Stimulated activated naive B cell treated with anti-CD40 and anti-IgM and Interleukin-4, amounts not matched to agents 10 μg/mL and 1 μg/mL and 100 μg/mL, for 72 hours (primary cell): ENCODE data around the gene GLIPR2.
"Not testable (repeated sequence)": the region's sequence is repeated elsewhere in the genome, so short reads cannot be mapped to it uniquely, and the experiment has no call there.

Experiments used
- ATAC-seq, 2 donors: fragments of 150-1000 bp; cut with Tn5 transposase; replicated peaks; 2 replicates each; pipeline ENCODE4 v1.10.0; 2021; ENCODE audit warnings: moderate library complexity in 1 of 2
- DNase-seq: peaks from one replicate; pipeline ENCODE4 v3.0.0; 2021
- H3K27ac Mint-ChIP-seq: one replicate; pipeline ENCODE4 v1.8.0; 2022; ENCODE audit warnings: mild to moderate bottlenecking, mixed read lengths
- H3K27me3 Mint-ChIP-seq, 2 donors: one replicate each; pipeline ENCODE4 v1.8.0; 2022; ENCODE audit warnings: mixed read lengths in 2 of 2
- H3K36me3 Mint-ChIP-seq, 2 donors: one replicate each; pipeline ENCODE4 v1.8.0; 2022; ENCODE audit warnings: mixed read lengths in 2 of 2, mild to moderate bottlenecking in 1 of 2
- H3K4me1 Mint-ChIP-seq, 2 donors: one replicate each; pipeline ENCODE4 v1.8.0; 2022; ENCODE audit warnings: mixed read lengths in 2 of 2, mild to moderate bottlenecking in 1 of 2
- H3K4me3 Mint-ChIP-seq, 2 donors: one replicate each; pipeline ENCODE4 v1.8.0; 2022; ENCODE audit warnings: mild to moderate bottlenecking in 2 of 2, mixed read lengths in 2 of 2, moderate library complexity in 1 of 2
- H3K9me3 Mint-ChIP-seq, 2 donors: one replicate each; pipeline ENCODE4 v1.8.0; 2022; ENCODE audit warnings: mixed read lengths in 2 of 2, mild to moderate bottlenecking in 1 of 2

GLIPR2 gene

DNA sequence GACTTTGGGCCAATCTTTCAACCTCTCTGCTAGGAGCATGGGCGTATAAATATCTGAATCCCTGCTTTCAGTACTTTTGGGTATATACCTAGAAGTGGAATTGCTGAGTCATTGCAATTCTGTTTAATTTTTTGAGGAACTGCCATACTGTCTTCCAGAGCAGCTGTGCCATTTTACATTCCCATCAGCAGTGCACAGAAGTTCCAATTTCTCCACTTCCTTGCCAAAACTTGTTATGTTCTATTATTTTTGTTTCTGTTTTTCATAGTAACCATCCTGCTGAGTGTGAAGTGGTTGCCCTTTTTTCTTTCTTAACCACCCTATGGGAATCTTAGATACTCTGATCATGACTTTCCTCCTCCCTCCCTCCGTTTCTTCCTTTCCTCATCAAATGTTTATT lies 21.6 kb downstream of the GLIPR2 start:
- Mint-ChIP-seq H3K4me1 (peaks cover 25 to 26% of the 10 kb centered on the region in 2 donors), H3K36me3 (peaks cover 25 to 44% of the 10 kb centered on the region in 2 donors)

DNA sequence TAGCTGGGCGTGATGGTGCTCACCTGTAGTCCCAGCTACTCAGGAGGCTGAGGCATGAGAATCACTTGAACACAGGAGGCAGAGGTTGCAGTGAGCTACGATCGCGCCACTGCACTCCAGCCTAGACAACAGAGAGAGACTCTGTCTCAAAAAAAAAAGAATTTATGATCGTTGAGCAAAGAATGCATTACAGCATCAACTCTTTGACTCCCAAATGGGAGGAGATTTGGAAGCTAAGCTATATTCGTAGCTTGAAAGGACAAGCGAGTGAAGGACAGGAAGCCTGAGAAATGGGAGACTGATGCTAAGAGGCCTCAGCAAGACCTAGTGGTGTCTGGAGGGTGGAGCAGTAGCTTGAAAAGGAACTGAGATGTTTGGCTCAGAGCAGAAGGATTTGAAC lies 22.4 kb downstream of the GLIPR2 start:
- H3K36me3 Mint-ChIP-seq, result peaks cover 21 to 39% of the 10 kb centered on the region in 2 donors
- ATAC-seq (no peak), DNase-seq (no peak)
- H3K4me1 Mint-ChIP-seq, result peaks cover 18% of the 10 kb centered on the region in 2 donors
- no peak overlapping the region for H3K4me3 Mint-ChIP-seq
- H3K27me3 Mint-ChIP-seq, result no peaks in the 10 kb centered on the region
- H3K9me3 Mint-ChIP-seq, result peaks cover 0 to 3% of the 10 kb centered on the region in 2 donors
- no peak overlapping the region for H3K27ac Mint-ChIP-seq

More for the DNA sequence above, 21.6 kb downstream of the GLIPR2 start:
- Mint-ChIP-seq H3K27me3 (no peaks in the 10 kb centered on the region), H3K27ac (no peak overlapping the region), H3K9me3 (peaks cover 0 to 3% of the 10 kb centered on the region in 2 donors), H3K4me3 (no peak overlapping the region)
- DNase-seq (no peak), ATAC-seq (no peak)

DNA sequence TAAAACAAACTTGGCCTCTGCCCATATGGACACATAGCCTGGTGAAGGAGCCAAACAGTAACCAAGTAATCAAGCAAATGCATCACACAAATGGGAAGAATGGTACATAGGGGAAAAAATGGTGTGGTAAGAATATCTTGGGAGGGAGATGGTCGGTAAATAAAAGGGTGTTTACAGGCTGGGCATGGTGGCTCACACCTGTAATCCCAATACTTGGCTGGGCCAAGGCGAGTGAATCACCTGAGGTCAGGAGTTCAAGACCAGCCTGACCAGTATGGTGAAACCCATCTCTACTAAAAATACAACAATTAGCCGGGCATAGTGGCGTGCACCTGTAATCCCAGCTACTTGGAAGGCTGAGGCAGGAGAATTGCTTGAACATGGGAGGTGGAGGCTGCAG lies 23.0 kb downstream of the GLIPR2 start:
- not testable (repeated sequence) for DNase-seq, H3K27ac Mint-ChIP-seq, H3K9me3 Mint-ChIP-seq, H3K27me3 Mint-ChIP-seq, ATAC-seq, H3K4me3 Mint-ChIP-seq
- peaks cover 12% of the 10 kb centered on the region in 2 donors for H3K4me1 Mint-ChIP-seq
- H3K36me3 Mint-ChIP-seq, result peaks cover 19 to 36% of the 10 kb centered on the region in 2 donors

DNA sequence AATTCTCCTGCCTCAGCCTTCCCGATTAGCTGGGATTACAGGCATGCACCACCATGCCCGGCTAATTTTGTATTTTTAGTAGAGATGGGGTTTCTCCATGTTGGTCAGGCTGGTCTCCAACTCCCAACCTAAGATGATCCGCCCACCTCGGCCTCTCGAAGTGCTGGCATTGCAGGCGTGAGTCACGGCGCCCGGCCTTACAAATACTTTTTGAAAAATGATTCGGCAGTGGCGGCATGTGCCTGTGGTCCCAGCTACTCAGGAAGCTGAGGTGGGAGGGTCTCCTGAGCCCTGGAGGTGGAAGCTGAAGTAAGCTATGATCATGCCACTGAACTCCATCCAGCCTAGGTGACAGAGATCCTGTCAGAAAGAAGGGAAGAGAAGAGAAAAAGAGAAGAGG lies 23.6 kb downstream of the GLIPR2 start:
- H3K4me1 Mint-ChIP-seq, H3K9me3 Mint-ChIP-seq, H3K27ac Mint-ChIP-seq, H3K4me3 Mint-ChIP-seq, H3K27me3 Mint-ChIP-seq, DNase-seq, ATAC-seq: not testable (repeated sequence)
- H3K36me3 Mint-ChIP-seq, result peaks cover 19 to 32% of the 10 kb centered on the region in 2 donors

DNA sequence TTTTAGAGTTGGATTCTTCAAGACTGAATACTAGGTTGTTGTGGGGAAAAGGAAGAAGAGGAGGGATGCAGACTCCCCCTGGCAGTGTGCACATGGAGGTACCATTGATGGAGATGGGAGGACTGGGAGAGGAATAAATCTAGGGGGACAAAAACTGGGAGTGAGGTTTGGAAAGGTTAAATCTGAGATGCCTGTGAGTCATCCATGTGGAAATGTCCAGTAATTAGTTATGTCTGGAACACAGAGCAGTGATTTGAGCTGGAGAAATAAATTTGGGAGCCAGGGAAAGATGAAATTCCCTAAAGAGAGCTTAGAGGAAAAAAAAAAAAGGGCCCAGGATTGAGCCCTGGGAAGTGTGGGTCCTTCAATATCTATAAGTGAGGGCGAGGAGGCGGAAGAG lies 24.7 kb downstream of the GLIPR2 start:
- peaks cover 0 to 3% of the 10 kb centered on the region in 2 donors for H3K9me3 Mint-ChIP-seq
- H3K36me3 Mint-ChIP-seq, result peaks cover 19 to 32% of the 10 kb centered on the region in 2 donors
- H3K4me3 Mint-ChIP-seq, result no peak overlapping the region
- H3K27ac Mint-ChIP-seq, result no peak overlapping the region
- no peaks in the 10 kb centered on the region for H3K27me3 Mint-ChIP-seq
- DNase-seq (no peak), ATAC-seq (no peak)
- H3K4me1 Mint-ChIP-seq, result peaks cover 9 to 10% of the 10 kb centered on the region in 2 donors

DNA sequence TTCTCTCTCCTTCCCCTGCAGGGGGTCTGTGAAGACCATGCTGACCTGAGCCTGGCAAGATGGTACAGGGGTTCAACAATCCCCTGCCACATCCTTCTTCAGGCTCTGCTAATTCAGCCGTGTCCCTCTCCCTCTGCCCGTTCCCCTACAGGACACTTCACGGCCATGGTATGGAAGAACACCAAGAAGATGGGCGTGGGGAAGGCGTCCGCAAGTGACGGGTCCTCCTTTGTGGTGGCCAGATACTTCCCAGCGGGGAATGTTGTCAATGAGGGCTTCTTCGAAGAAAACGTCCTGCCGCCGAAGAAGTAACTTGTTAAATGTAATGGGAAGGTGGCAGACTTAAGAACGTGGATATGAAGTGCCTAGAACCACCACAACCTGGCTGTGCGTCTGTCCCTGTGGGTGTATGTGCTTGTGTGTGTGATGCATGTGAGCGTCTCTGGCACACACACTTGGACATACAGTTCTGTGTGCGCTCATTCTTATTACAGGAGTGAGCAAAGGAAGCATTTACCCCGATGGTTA lies 25.7 kb downstream of the GLIPR2 start:
- H3K4me1 Mint-ChIP-seq, result peaks cover 11 to 16% of the 10 kb centered on the region in 2 donors
- H3K27ac Mint-ChIP-seq, result no peak overlapping the region

DNA sequence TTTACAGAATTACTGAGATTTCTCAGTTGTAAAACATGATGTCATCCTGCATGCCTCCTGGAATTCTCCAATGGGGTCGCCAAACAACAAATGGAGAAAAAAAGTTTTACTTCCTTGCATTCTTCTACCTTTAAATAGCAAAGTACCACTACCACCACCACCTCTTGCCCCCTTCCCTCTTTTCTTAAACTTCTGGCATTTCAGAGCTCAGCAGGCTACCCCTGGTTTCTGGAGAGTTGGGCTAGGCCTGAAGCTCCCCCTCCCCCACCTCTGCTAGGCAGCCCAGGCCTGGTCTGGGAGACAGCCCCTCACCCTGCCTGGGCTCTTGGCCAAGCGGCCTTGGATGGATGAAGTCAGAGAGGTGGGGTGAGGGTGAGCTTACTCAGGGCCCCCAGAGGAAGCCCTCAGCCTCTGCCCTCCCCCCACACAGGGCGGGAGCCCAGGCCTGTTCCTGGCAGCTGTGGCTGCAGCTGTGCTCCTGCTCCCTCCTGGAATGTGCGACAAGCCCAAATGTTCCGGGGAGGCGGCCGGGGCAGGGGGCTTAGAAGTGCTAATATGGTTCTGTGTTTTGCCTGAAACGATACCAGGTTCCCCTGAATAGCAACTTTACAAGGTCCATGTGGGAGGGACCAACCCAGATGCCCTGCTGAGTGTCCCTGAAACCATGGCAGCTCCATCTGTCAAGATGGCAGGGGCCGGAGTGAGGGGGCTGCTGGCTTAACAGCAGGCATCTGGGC lies 26.7 kb downstream of the GLIPR2 start:
- no peak for DNase-seq

More for the DNA sequence above, 25.7 kb downstream of the GLIPR2 start:
- Mint-ChIP-seq H3K36me3 (peaks cover 15 to 27% of the 10 kb centered on the region in 2 donors), H3K27me3 (no peaks in the 10 kb centered on the region), H3K9me3 (no peaks in the 10 kb centered on the region), H3K4me3 (no peak overlapping the region)
- no peak for DNase-seq
- no peak for ATAC-seq

DNA sequence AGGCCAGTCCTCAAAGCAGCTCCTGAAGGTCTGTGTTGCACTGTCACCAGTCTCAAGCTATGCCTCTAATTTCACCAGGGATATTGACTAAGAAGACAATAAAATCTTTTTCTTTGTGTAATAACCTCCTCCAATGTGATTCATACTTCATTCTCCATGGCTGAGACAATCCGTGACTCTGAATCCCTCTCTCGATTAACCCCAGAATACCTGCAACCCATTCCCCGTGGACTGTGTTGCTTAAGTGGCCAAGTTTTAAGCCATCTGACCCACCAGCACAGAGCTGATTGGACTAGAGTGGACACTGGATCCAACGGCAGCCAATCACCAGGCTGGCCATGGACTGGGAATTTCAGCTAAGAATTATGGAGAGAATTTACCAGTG lies 27.2 kb downstream of the GLIPR2 start:
- H3K27ac Mint-ChIP-seq, result no peak overlapping the region
- H3K9me3 Mint-ChIP-seq, result no peaks in the 10 kb centered on the region
- H3K27me3 Mint-ChIP-seq, result no peaks in the 10 kb centered on the region
- H3K36me3 Mint-ChIP-seq, result peaks cover 8 to 21% of the 10 kb centered on the region in 2 donors
- ATAC-seq (no peak), DNase-seq (no peak)
- no peak overlapping the region for H3K4me3 Mint-ChIP-seq
- peaks cover 7 to 9% of the 10 kb centered on the region in 2 donors for H3K4me1 Mint-ChIP-seq

More for the DNA sequence above, 26.7 kb downstream of the GLIPR2 start:
- Mint-ChIP-seq H3K27ac (no peak overlapping the region), H3K4me1 (peaks cover 7 to 9% of the 10 kb centered on the region in 2 donors), H3K4me3 (no peak overlapping the region), H3K9me3 (no peaks in the 10 kb centered on the region), H3K27me3 (no peaks in the 10 kb centered on the region), H3K36me3 (peaks cover 12 to 25% of the 10 kb centered on the region in 2 donors)
- no peak for ATAC-seq

DNA sequence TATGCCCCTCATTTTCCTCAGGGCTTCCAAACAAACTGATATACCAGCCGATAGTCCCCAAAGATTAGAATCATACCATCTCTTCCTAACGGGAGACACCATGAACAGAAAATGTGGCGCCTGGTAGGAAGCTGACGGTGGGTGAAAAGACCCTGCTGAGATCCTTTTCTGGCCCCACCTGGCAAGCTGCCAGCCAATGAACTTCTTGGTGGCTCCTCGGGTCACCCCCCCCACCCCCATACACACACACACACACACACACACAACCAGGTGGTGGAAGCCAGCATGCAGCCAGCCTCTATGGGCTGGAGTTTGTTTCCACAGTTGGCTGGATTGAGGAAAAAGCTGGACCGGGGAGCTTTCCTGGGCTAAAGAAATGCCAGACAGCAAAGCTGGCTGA lies 27.8 kb downstream of the GLIPR2 start:
- H3K36me3 Mint-ChIP-seq, result peaks cover 6 to 19% of the 10 kb centered on the region in 2 donors
- no peak for ATAC-seq
- no peak overlapping the region for H3K27ac Mint-ChIP-seq
- peaks cover 7 to 9% of the 10 kb centered on the region in 2 donors for H3K4me1 Mint-ChIP-seq
- no peaks in the 10 kb centered on the region for H3K27me3 Mint-ChIP-seq
- no peak overlapping the region for H3K4me3 Mint-ChIP-seq
- no peak for DNase-seq
- no peaks in the 10 kb centered on the region for H3K9me3 Mint-ChIP-seq

GRCh38 chr9:36164989-36165388 lies 28.5 kb downstream of the GLIPR2 start:
- no peak overlapping the region for H3K27ac Mint-ChIP-seq
- no peaks in the 10 kb centered on the region for H3K27me3 Mint-ChIP-seq
- H3K4me1 Mint-ChIP-seq, result peaks cover 7 to 9% of the 10 kb centered on the region in 2 donors
- DNase-seq (no peak), ATAC-seq (no peak)
- peak overlapping the region in 1 of 2 donors; percentile 6 for H3K4me3 Mint-ChIP-seq
- H3K9me3 Mint-ChIP-seq, result no peaks in the 10 kb centered on the region
- peaks cover 6 to 17% of the 10 kb centered on the region in 2 donors for H3K36me3 Mint-ChIP-seq

DNA sequence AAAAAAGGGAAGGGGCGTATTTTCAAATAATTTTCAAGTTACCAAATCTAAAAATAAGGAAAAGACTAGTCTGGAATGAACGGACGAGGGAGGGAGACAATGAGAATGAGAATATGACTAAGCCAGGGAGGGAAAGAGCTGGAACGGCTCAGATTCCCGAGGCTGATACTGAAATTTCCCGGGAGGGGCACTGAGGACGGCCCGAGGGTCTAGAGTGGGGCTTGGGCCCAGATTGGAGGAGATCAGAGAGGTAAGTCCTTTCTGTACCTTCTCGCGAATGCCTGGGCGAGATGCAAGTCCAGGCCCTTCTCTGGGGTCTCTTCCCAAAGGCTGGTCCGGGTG lies 29.3 kb downstream of the GLIPR2 start:
- H3K27me3 Mint-ChIP-seq, result no peaks in the 10 kb centered on the region
- DNase-seq, result no peak
- H3K4me3 Mint-ChIP-seq, result peak overlapping the region; percentile 13 to 39
- no peaks in the 10 kb centered on the region for H3K9me3 Mint-ChIP-seq
- ATAC-seq, result no peak
- H3K36me3 Mint-ChIP-seq, result peaks cover 2 to 12% of the 10 kb centered on the region in 2 donors
- H3K4me1 Mint-ChIP-seq, result peaks cover 5 to 9% of the 10 kb centered on the region in 2 donors
- no peak overlapping the region for H3K27ac Mint-ChIP-seq

DNA sequence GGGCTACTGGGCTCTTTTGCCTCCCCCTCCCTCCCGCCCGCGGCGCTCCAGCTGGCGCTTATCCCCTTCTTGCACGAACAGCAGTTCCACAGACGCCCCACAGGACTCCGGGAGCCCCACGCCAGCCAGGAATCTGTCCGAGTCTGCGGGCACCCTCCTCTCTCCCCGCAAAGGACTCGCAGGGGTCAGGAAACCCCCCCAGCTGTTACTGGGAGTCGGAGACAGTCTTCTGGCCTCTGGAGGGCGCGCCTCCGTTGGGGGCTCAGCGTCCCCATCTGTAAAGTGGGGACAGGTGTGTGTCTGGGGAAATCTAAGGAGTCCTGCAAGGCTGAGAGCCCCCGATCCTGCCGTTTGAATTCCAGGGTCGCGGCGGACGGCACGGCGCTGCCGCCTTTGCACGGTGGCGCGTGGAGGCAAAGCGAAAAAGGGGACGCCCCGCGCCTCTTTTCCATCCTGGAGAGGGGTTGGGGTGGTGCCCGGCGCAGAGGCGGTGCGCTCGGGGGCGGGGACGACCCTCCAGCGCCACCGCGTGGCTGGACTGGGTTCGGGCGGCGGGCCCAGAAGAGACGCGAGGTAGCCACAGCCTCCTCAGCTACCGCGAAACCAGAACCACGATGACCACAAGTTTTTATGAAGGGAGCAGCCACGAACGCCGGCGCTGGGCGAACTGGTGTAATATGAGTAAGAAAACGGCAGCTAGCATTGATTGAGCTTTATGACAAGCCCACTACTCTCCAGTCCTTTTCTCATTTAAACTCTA lies 29.8 kb downstream of the GLIPR2 start:
- peak; percentile 96 to 98 for ATAC-seq
- Mint-ChIP-seq H3K36me3 (peaks cover 1 to 6% of the 10 kb centered on the region in 2 donors), H3K27ac (peak overlapping the region; percentile 31), H3K4me3 (peak overlapping the region; percentile 78 to 83), H3K4me1 (peaks cover 3 to 9% of the 10 kb centered on the region in 2 donors), H3K27me3 (peaks cover 0 to under 1% of the 10 kb centered on the region in 2 donors), H3K9me3 (no peaks in the 10 kb centered on the region)
- peak; percentile 77 for DNase-seq

DNA sequence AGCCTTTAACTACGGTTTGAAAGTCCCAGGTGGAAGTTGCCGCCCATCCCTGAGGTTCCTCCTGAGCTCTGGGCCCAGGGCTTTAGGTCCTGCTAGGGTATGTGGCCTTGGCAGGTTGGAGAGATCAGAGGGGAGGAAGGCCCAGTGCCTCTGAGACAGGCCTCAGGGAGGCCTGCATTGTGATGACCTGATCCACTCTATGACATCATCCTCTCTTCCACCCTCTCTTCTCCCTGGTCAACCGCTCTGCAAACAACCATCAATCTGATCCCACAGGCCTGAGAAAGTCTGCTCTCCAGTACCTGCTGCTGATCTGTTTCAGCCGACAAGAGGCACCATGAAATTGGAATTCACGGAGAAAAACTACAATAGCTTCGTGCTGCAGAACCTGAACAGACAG lies 32.6 kb downstream of the GLIPR2 start, which contains the start of gene CCIN:
CCIN (plus strand) TSS at position 223 of the 400 bp plus-strand sequence; CDS start at position 338, 115 bp downstream.
- DNase-seq (no peak), ATAC-seq (no peak)
- no peak within 1 kb of the TSS for H3K27ac Mint-ChIP-seq
- no peak within 1 kb of the TSS for H3K4me3 Mint-ChIP-seq
- peaks cover 3 to 9% of the 10 kb centered on the region in 2 donors for H3K4me1 Mint-ChIP-seq
- H3K9me3 Mint-ChIP-seq, result no peaks in the 10 kb centered on the region
- no peaks in the 10 kb centered on the region for H3K36me3 Mint-ChIP-seq
- peaks cover 6% of the 10 kb centered on the region in 2 donors for H3K27me3 Mint-ChIP-seq

DNA sequence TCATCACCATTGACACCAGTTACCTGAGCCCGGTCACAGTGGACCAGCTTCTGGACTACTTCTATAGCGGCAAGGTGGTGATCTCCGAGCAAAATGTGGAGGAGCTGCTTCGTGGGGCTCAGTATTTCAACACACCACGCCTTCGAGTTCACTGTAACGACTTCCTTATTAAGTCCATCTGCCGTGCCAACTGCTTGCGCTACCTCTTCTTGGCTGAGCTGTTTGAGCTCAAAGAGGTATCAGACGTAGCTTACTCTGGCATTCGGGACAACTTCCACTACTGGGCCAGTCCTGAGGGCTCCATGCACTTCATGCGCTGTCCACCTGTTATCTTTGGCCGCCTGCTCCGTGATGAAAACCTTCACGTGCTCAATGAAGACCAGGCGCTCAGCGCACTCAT lies 33.2 kb downstream of the GLIPR2 start:
- no peak overlapping the region for H3K4me3 Mint-ChIP-seq
- H3K36me3 Mint-ChIP-seq, result no peaks in the 10 kb centered on the region
- no peak for ATAC-seq
- H3K27ac Mint-ChIP-seq, result no peak overlapping the region
- H3K4me1 Mint-ChIP-seq, result peaks cover 3 to 9% of the 10 kb centered on the region in 2 donors
- peaks cover 6 to 7% of the 10 kb centered on the region in 2 donors for H3K27me3 Mint-ChIP-seq
- DNase-seq, result no peak
- no peaks in the 10 kb centered on the region for H3K9me3 Mint-ChIP-seq
